Smooth muscle cell (in vitro differentiated cells): Measurements from ENCODE around the gene PRCD. TPM values are rescaled to one million over a fixed set of nuclear protein-coding genes. Genes with fewer than 3 reads are reported as not detected.

Experiments
- DNase-seq: peaks from one replicate; lab custom pipeline; 2025; ENCODE audit not compliant: unreplicated experiment; lab: John Stamatoyannopoulos, UW
- H2AFZ ChIP-seq: fragments of 200-600 bp; sonication (generic); 2 replicates; pipeline ENCODE4 v1.6.0; 2016; ENCODE audit warnings: antibody characterized with exemption, low read depth, mild to moderate bottlenecking
- H3F3A ChIP-seq: fragments of 200-600 bp; sonication (generic); 2 replicates; pipeline ENCODE4 v1.6.0; 2017; ENCODE audit warnings: antibody characterized with exemption, low read depth
- H3K27ac ChIP-seq: fragments of 200-600 bp; sonication (generic); 2 replicates; pipeline ENCODE4 v1.5.1; 2016; ENCODE audit warnings: low read depth, mild to moderate bottlenecking
- H3K27me3 ChIP-seq: fragments of 200-600 bp; sonication (generic); 2 replicates; pipeline ENCODE4 v1.6.1; 2016; ENCODE audit warnings: low read depth, mild to moderate bottlenecking
- H3K36me3 ChIP-seq: fragments of 200-600 bp; sonication (generic); 2 replicates; pipeline ENCODE4 v1.5.1; 2016; ENCODE audit warnings: low read depth
- H3K4me1 ChIP-seq: fragments of 200-600 bp; sonication (generic); 2 replicates; pipeline ENCODE4 v1.5.1; 2016; ENCODE audit warnings: low read depth
- H3K4me2 ChIP-seq: fragments of 200-600 bp; sonication (generic); 2 replicates; pipeline ENCODE4 v1.6.0; 2016; ENCODE audit warnings: mild to moderate bottlenecking
- H3K4me3 ChIP-seq: fragments of 200-600 bp; sonication (generic); 2 replicates; pipeline ENCODE4 v1.5.1; 2016; ENCODE audit warnings: mild to moderate bottlenecking
- H3K79me2 ChIP-seq: fragments of 200-600 bp; sonication (generic); 2 replicates; pipeline ENCODE4 v1.6.0; 2016; ENCODE audit warnings: low read depth, mild to moderate bottlenecking
- H3K9ac ChIP-seq: fragments of 200-600 bp; sonication (generic); 2 replicates; pipeline ENCODE4 v1.6.0; 2016; ENCODE audit warnings: low read depth
- H3K9me3 ChIP-seq: fragments of 200-600 bp; sonication (generic); replicated peaks from 2 replicates; pipeline ENCODE4 v1.5.1; 2016; ENCODE audit warnings: low read depth
- H4K20me1 ChIP-seq: fragments of 200-600 bp; sonication (generic); 2 replicates; pipeline ENCODE4 v1.6.0; 2016; ENCODE audit warnings: low read depth
- WGBS: methylation state at CpG from one replicate; pipeline ENCODE4 v1.1.7; 2016; ENCODE audit warnings: low lambda C conversion rate; 5-methylcytosine and 5-hydroxymethylcytosine counted together
- polyA plus RNA-seq: library from polyadenylated mRNA; unstranded; fragments of >200 nt; fragmentation: Nextera tagmentation; extraction: Ambion mirVana; gene quantifications from 2 replicates; pipeline ENCODE4 v1.2.1, GENCODE V29; 2016
- total RNA-seq: library from RNA; depleted of rRNA; stranded (reverse); fragments of >200 nt; gene quantifications from 2 replicates; pipeline ENCODE4 v1.2.3, GENCODE V29; 2014
- TF ChIP-seq, protein P1 (sequence below): fragments of 200-600 bp; sonication (generic); IDR thresholded peaks from 2 replicates; pipeline ENCODE4 v1.5.1; 2017; ENCODE audit warnings: borderline replicate concordance, mild to moderate bottlenecking, antibody characterized with exemption; ENCODE audit not compliant: insufficient read depth, poor library complexity, severe bottlenecking

The PRCD gene
- total and polyA plus RNA-seq, 2 experiments from 2014 or later = 0.31 to 5.8 TPM

DNA sequence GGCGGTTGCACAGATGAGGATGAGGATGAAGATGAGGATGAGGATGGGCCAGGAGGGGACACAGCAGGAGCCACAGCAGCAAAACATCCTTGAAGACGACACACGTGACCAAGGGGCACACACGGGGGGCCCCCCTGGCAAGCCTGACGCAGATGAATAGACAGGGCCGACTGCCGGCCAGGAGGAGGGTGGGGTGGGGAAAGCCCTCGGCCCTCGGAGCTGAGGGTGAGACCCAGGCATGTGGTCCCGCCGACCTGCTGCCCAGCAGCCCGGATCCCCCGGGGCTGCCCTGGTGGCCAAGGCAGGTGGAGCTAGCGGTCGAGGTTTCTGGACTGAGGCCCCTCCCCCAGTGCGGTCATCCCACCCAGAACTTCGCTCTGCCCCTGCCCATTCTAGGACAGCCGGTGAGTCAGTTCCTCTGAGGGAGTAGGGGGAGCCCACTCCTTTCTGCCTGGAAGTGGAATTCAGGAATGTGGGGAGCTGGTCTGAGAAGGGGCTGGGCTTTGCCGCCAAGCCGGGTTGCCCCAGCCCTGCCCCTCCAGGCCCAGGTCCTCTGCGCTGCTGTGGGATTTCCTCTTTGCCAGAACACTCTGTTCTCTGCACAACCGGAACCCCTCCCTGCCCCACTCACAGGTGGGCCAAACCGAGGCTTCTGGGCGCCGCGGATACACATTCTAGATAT, 12.3 kb upstream of the PRCD start:
- DNase-seq = peak; percentile 29
- H3K9me3 ChIP-seq = no peaks in the 10 kb centered on the region
- peak overlapping the region; percentile 58 for H3K4me2 ChIP-seq
- no peaks in the 10 kb centered on the region for H4K20me1 ChIP-seq
- H3K79me2 ChIP-seq = no peaks in the 10 kb centered on the region
- TF ChIP-seq, protein P1, sequence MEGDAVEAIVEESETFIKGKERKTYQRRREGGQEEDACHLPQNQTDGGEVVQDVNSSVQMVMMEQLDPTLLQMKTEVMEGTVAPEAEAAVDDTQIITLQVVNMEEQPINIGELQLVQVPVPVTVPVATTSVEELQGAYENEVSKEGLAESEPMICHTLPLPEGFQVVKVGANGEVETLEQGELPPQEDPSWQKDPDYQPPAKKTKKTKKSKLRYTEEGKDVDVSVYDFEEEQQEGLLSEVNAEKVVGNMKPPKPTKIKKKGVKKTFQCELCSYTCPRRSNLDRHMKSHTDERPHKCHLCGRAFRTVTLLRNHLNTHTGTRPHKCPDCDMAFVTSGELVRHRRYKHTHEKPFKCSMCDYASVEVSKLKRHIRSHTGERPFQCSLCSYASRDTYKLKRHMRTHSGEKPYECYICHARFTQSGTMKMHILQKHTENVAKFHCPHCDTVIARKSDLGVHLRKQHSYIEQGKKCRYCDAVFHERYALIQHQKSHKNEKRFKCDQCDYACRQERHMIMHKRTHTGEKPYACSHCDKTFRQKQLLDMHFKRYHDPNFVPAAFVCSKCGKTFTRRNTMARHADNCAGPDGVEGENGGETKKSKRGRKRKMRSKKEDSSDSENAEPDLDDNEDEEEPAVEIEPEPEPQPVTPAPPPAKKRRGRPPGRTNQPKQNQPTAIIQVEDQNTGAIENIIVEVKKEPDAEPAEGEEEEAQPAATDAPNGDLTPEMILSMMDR = no peak
- no peak overlapping the region for H3K27ac ChIP-seq
- H3K9ac ChIP-seq = no peak overlapping the region
- 32% methylated on average over 26 of the region's 26 CpGs for WGBS
- H3F3A ChIP-seq = peaks cover 8% of the 10 kb centered on the region
- H3K36me3 ChIP-seq = no peaks in the 10 kb centered on the region
- no peak overlapping the region for H2AFZ ChIP-seq
- no peak overlapping the region for H3K4me3 ChIP-seq
- peaks cover 21% of the 10 kb centered on the region for H3K4me1 ChIP-seq
- H3K27me3 ChIP-seq = no peaks in the 10 kb centered on the region

DNA sequence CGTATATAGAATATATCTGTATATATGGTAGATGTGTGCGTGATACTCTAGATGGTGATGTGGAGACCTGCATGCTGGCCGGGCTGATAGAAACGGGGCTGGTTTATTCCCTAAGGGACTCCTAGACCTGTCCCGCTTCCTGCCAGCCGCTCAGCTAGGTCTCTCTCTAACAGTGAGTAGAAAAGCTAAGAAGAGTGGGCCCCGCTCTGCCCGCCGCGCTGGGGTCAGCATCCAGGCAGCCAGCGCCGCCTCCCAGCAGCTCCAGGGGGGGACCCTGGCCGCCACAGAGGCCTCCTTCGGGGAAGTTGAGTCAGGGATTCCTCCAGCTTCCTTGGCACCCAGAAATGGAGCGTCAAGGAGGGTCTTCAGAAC, 11.7 kb upstream of the PRCD start:
- no peak overlapping the region for H3K9ac ChIP-seq
- TF ChIP-seq, protein P1 = no peak
- H3K4me2 ChIP-seq = peak overlapping the region; percentile 58
- H4K20me1 ChIP-seq = no peaks in the 10 kb centered on the region
- H3K4me3 ChIP-seq = no peak overlapping the region
- H2AFZ ChIP-seq = no peak overlapping the region
- H3K4me1 ChIP-seq = peaks cover 21% of the 10 kb centered on the region
- no peaks in the 10 kb centered on the region for H3K9me3 ChIP-seq
- no peaks in the 10 kb centered on the region for H3K79me2 ChIP-seq
- peak overlapping the region; percentile 87 for H3K27ac ChIP-seq
- 88% methylated on average over 15 of the region's 15 CpGs for WGBS
- peaks cover 8% of the 10 kb centered on the region for H3F3A ChIP-seq
- no peaks in the 10 kb centered on the region for H3K36me3 ChIP-seq
- DNase-seq = no peak
- no peaks in the 10 kb centered on the region for H3K27me3 ChIP-seq

DNA sequence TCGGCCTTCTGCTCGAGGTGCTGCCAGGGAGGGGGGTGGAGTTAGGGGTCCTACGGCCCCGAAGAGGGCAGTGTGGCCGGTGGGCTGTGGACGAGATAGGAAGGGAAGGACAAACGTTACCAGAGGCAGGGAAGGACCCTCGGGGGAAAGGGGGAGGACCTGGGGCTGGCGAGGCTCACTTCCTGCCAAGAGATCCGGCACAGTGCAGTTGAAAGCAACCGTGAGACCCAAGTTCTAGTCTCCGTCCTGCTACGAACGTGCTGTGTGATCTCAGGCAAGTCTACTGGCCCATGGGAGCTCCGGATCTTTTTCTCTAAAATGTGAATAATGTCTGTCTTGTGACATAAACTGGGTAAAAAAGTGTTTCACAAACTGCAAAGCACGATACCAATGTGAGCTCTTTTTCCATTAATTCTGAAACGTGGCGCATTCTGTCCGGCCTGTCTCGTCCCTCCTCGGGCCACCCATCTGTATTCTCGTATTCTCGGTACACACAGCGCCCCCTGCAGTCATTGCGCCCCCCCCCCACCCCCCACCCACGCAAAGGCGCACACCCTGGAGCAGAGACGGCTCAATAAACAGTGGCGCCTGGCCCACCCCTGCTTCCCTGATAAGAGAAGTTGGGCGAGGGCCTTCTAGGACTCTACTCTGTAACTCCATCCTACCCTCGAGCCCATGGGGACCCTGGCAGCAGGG, 11.2 kb upstream of the PRCD start:
- H2AFZ ChIP-seq = no peak overlapping the region
- peaks cover 21% of the 10 kb centered on the region for H3K4me1 ChIP-seq
- DNase-seq = peak; percentile 68
- H3K27ac ChIP-seq = peak overlapping the region; percentile 87
- H3F3A ChIP-seq = peaks cover 8% of the 10 kb centered on the region
- peak overlapping the region; percentile 18 for H3K9ac ChIP-seq
- TF ChIP-seq, protein P1 = peak; percentile 38
- H4K20me1 ChIP-seq = no peaks in the 10 kb centered on the region
- H3K27me3 ChIP-seq = no peaks in the 10 kb centered on the region
- H3K36me3 ChIP-seq = no peaks in the 10 kb centered on the region
- 50% methylated on average over 30 of the region's 31 CpGs for WGBS
- H3K9me3 ChIP-seq = no peaks in the 10 kb centered on the region
- peak overlapping the region; percentile 62 for H3K4me2 ChIP-seq
- H3K79me2 ChIP-seq = no peaks in the 10 kb centered on the region
- no peak overlapping the region for H3K4me3 ChIP-seq
